Stimulated activated CD8-positive, alpha-beta memory T cell treated with anti-CD3 and anti-CD28 coated beads, Interleukin-4, amount 100 ng/mL, for 1 hour (primary cell): ENCODE measurements around the gene UFSP1.
"Not testable (repeated sequence)": the region's sequence is repeated elsewhere in the genome, so short reads cannot be mapped to it uniquely, and the experiment has no call there.

Experiments used
- DNase-seq, 2 donors: peaks; one replicate each; pipeline ENCODE4 v3.0.0-alpha.2; 2020; ENCODE audit warnings: low read depth in 2 of 2, low spot score in 1 of 2

Gene UFSP1

GRCh38 chr7:100888988-100889750 is at the start of gene UFSP1:
UFSP1 (minus strand) TSS chr7:100889715; CDS start chr7:100889271, 444 bp downstream.
- no peak for DNase-seq

- DNase-seq, result not testable (repeated sequence)
These were observed 46.7 kb upstream of the UFSP1 start for GRCh38 chr7:100936167-100936566.

- DNase-seq, result not testable (repeated sequence)
These were observed 45.9 kb upstream of the UFSP1 start for GRCh38 chr7:100935381-100935780.

- DNase-seq, result no peak
These were observed 44.2 kb upstream of the UFSP1 start for GRCh38 chr7:100933734-100934133.

GRCh38 chr7:100929808-100930174 is 40.3 kb upstream of the UFSP1 start:
- no peak for DNase-seq

GRCh38 chr7:100923616-100924015 is 34.1 kb upstream of the UFSP1 start:
- not testable (repeated sequence) for DNase-seq

- no peak for DNase-seq
These were observed 31.5 kb upstream of the UFSP1 start for GRCh38 chr7:100921039-100921438.

GRCh38 chr7:100919779-100920437 is 30.4 kb upstream of the UFSP1 start:
- not testable (repeated sequence) for DNase-seq

- DNase-seq, result not testable (repeated sequence)
These were observed 29.8 kb upstream of the UFSP1 start for GRCh38 chr7:100919335-100919734.

GRCh38 chr7:100914879-100915447 is 25.4 kb upstream of the UFSP1 start:
- DNase-seq, result no peak

- no peak for DNase-seq
These were observed 24.8 kb upstream of the UFSP1 start for GRCh38 chr7:100914208-100914878.

- DNase-seq, result no peak
These were observed 22.0 kb upstream of the UFSP1 start for GRCh38 chr7:100911484-100911883.

- DNase-seq, result not testable (repeated sequence)
These were observed 20.9 kb upstream of the UFSP1 start for GRCh38 chr7:100910443-100910842.

- no peak for DNase-seq
These were observed 19.0 kb upstream of the UFSP1 start for GRCh38 chr7:100908512-100908911.

GRCh38 chr7:100902638-100903037 is 13.1 kb upstream of the UFSP1 start:
- no peak for DNase-seq

GRCh38 chr7:100901921-100902332 is 12.4 kb upstream of the UFSP1 start:
- DNase-seq, result no peak

GRCh38 chr7:100900978-100901377 is 11.5 kb upstream of the UFSP1 start:
- no peak for DNase-seq

- DNase-seq, result no peak
These were observed 9.9 kb upstream of the UFSP1 start for GRCh38 chr7:100899432-100899831.

GRCh38 chr7:100897772-100898454 is 8.4 kb upstream of the UFSP1 start:
- DNase-seq, result no peak

GRCh38 chr7:100896732-100897608 is 7.5 kb upstream of the UFSP1 start:
- peak in 1 of 2 donors; percentile 44 for DNase-seq
